ENCODE measurements around the gene UQCR11. TPM values are rescaled to one million over a fixed set of nuclear protein-coding genes. Genes with fewer than 3 reads are reported as not detected.

UQCR11 gene
- total RNA-seq, 2 donors from 2014 or later: 32.7 to 51.9 TPM

DNA sequence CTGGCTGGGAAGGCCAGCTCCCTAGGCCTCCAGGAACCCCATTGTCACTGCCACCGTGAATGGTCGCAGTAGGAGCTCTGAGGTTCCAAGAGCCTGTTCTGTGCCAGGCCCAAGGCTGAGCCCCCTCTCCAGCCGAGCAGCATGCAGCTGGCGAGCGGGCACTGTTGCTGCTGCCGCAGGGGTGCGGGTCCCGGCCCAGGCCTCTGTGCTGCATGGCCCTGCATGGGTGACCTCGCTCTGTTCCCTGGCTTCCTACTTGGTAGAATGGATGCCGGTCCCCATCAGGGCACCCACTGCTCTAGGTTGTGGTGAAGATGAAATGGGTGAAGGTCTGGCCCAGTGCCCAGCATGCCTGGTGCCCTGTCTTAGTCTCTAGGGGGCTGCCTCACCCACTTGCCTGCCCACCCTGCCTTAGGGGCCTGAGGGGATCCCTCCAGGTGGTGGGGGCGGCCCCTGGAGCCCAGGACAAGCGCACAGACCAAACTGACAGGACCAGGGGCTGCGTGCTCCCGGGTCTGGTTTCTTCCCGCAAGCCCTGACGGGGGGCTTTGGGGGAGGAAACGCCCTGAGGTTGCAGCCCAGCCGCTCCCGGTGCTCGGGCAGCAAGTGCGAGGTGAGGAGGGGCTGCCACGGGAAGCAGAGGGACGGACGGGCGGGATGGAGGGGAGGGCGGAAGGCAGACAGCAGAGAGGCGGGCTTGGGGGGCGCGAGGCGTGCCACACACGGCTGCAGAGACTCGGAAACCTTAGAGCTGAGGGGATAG, 8.7 kb upstream of the UQCR11 start:
- H3K27ac ChIP-seq: no peak overlapping the region
- peaks cover 14% of the 10 kb centered on the region for H3K36me3 ChIP-seq
- DNase-seq (ENCODE audit: low spot score) (no peak), ATAC-seq (ENCODE audit: insufficient number of reproducible peaks, low FRiP score, low read depth) (no peak)
- H3K4me1 ChIP-seq (ENCODE audit: control insufficient read depth in 1 of 2, low read depth in 2 of 2): no peaks in the 10 kb centered on the region
- H3K4me3 ChIP-seq: no peak overlapping the region
- no peaks in the 10 kb centered on the region for H3K27me3 ChIP-seq (replicated peaks; ENCODE audit: insufficient read depth)
- TF ChIP-seq, protein P1, sequence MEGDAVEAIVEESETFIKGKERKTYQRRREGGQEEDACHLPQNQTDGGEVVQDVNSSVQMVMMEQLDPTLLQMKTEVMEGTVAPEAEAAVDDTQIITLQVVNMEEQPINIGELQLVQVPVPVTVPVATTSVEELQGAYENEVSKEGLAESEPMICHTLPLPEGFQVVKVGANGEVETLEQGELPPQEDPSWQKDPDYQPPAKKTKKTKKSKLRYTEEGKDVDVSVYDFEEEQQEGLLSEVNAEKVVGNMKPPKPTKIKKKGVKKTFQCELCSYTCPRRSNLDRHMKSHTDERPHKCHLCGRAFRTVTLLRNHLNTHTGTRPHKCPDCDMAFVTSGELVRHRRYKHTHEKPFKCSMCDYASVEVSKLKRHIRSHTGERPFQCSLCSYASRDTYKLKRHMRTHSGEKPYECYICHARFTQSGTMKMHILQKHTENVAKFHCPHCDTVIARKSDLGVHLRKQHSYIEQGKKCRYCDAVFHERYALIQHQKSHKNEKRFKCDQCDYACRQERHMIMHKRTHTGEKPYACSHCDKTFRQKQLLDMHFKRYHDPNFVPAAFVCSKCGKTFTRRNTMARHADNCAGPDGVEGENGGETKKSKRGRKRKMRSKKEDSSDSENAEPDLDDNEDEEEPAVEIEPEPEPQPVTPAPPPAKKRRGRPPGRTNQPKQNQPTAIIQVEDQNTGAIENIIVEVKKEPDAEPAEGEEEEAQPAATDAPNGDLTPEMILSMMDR (IDR thresholded peaks at IDR 0.05): no peak
- H3K9me3 ChIP-seq: no peaks in the 10 kb centered on the region

DNA sequence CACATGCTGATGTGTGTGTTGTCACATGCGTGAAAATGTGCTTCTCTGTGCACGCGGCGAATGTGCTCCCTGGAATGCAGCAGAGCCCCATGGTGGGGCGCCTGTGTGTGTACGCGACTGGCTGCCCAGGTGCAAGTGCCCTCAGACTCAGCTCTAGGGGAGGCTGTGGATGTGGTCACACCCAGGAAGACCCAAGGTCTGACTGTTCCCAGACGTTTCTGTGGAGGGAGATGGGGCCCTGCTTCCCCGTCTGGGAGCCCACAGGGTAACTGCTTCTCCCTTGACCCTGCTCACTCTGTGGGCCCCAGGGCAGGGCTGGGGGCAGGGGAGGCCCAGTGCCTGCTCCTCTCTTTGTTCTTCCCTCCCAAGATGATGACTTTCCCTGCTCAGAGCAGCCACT, 7.9 kb upstream of the UQCR11 start:
- H3K27me3 ChIP-seq (replicated peaks; ENCODE audit: insufficient read depth): no peaks in the 10 kb centered on the region
- H3K36me3 ChIP-seq: peaks cover 11% of the 10 kb centered on the region

DNA sequence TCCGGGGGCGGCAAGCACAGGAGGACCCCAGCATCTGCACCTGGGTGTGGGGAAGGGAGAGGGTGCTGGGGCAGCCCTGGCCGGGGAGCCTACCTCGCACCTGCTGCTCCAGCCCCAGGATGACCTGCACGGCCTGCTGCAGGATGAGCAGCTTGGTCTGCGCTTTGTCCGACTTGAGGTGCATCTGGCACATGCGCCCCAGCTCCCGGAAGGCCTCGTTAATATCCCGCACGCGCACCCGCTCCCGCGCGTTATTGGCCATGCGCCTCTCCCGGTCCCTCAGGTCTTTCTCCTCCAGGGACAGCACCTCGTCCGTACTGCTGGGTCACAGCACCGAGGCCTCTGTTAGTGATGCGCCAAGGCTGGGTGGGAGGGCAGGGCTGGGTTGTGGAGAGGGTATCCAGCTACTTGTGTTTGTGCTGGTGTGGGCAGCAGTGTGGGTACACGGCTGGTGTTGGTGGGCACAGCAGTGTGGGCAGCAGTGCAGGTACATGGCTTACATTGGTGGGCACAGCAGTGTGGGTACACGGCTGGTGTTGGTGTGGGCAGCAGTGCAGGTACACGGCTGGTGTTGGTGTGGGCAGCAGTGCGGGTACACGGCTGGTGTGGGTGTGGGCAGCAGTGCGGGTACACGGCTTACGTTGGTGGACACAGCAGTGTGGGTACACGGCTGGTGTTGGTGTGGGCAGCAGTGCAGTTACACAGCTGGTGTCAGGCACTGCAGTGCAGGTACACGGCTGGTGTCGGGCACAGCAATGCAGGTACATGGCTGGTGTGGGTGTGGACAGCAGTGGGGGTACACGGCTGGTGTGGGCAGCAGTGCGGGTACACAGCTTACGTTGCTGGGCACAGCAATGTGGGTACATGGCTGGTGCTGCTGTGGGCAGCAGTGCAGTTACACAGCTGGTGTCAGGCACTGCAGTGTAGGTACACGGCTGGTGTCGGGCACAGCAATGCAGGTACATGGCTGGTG, 7.1 kb upstream of the UQCR11 start:
- no peak overlapping the region for H3K4me3 ChIP-seq
- no peaks in the 10 kb centered on the region for H3K27me3 ChIP-seq (replicated peaks; ENCODE audit: insufficient read depth)
- no peaks in the 10 kb centered on the region for H3K4me1 ChIP-seq (ENCODE audit: control insufficient read depth in 1 of 2, low read depth in 2 of 2)
- H3K27ac ChIP-seq: no peak overlapping the region
- DNase-seq (ENCODE audit: low spot score) (no peak), ATAC-seq (ENCODE audit: insufficient number of reproducible peaks, low FRiP score, low read depth) (no peak)
- H3K9me3 ChIP-seq: no peaks in the 10 kb centered on the region
- TF ChIP-seq, protein P1 (IDR thresholded peaks at IDR 0.05): no peak
- H3K36me3 ChIP-seq: peaks cover 11% of the 10 kb centered on the region

More for the DNA sequence above, 7.9 kb upstream of the UQCR11 start:
- TF ChIP-seq, protein P1 (IDR thresholded peaks at IDR 0.05): no peak
- Histone ChIP-seq H3K4me3 (no peak overlapping the region), H3K9me3 (no peaks in the 10 kb centered on the region), H3K27ac (no peak overlapping the region), H3K4me1 (ENCODE audit: control insufficient read depth in 1 of 2, low read depth in 2 of 2) (no peaks in the 10 kb centered on the region)
- no peak for DNase-seq (ENCODE audit: low spot score)
- no peak for ATAC-seq (ENCODE audit: insufficient number of reproducible peaks, low FRiP score, low read depth)

DNA sequence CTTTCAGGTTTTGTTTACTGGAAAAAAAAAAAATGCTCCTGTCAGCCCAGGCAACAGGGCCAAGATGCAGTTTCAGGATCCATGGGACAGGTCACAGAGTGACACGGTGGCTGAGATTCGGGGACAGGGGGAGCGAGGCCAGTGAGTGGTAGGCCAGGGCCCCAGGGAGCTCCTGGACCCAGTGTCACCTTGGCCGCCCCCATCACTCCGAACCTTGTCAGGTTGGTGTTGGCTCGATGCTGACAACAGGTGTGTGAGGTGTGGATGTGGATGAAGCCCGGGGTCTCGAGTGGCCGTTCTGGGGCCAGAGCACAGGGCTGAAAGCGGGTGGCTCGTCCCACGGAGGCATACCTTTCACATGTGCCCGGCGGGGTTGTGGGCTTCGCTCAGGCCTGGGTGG, 6.1 kb upstream of the UQCR11 start:
- ATAC-seq (ENCODE audit: insufficient number of reproducible peaks, low FRiP score, low read depth) (no peak), DNase-seq (ENCODE audit: low spot score) (no peak)
- Histone ChIP-seq H3K27me3 (replicated peaks; ENCODE audit: insufficient read depth) (no peaks in the 10 kb centered on the region), H3K4me1 (ENCODE audit: control insufficient read depth in 1 of 2, low read depth in 2 of 2) (peaks cover 4 to 5% of the 10 kb centered on the region in 2 donors), H3K27ac (no peak overlapping the region), H3K4me3 (no peak overlapping the region), H3K9me3 (no peaks in the 10 kb centered on the region), H3K36me3 (peaks cover 11% of the 10 kb centered on the region)
- TF ChIP-seq, protein P1 (IDR thresholded peaks at IDR 0.05): no peak

DNA sequence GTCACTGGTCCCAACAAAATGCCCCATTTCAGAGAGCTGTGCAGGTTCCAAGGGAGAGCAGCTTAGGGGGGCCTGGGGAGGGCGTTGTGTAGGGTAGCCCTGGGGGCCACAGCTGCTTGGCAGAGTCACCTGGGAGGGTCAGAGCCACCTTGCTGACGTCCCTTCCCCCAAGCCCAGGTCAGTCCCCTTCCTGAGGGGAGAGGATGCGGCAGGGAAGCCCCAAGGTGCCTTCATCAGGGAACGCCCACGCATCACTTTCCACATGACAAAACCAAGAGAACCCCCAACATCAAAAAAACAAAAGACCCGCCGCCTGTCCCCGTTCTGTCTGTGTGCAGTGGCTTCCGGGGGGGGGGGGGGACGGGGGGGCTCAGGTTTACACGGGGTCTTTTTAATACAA, 5.3 kb upstream of the UQCR11 start:
- no peaks in the 10 kb centered on the region for H3K27me3 ChIP-seq (replicated peaks; ENCODE audit: insufficient read depth)
- H3K4me1 ChIP-seq (ENCODE audit: control insufficient read depth in 1 of 2, low read depth in 2 of 2): peaks cover 7 to 9% of the 10 kb centered on the region in 2 donors
- H3K9me3 ChIP-seq: no peaks in the 10 kb centered on the region
- no peak for ATAC-seq (ENCODE audit: insufficient number of reproducible peaks, low FRiP score, low read depth)
- no peak overlapping the region for H3K4me3 ChIP-seq
- H3K36me3 ChIP-seq: peaks cover 11% of the 10 kb centered on the region
- no peak for DNase-seq (ENCODE audit: low spot score)
- TF ChIP-seq, protein P1 (IDR thresholded peaks at IDR 0.05): no peak
- H3K27ac ChIP-seq: no peak overlapping the region

Measured in thoracic aorta (tissue), 2 donors.